Mesodermal cell (in vitro differentiated cells): ENCODE measurements around the gene LIX1. TPM values are rescaled to one million over a fixed set of nuclear protein-coding genes. Genes with fewer than 3 reads are reported as not detected.
"Not testable (repeated sequence)": the region's sequence is repeated elsewhere in the genome, so short reads cannot be mapped to it uniquely, and the experiment has no call there.

ENCODE experiments used
- H3K27ac ChIP-seq: 2 replicates; pipeline ENCODE4 v1.7.0; 2013; ENCODE audit warnings: mild to moderate bottlenecking, low read depth, low read length, moderate library complexity; ENCODE audit not compliant: severe bottlenecking
- H3K36me3 ChIP-seq: 2 replicates; pipeline ENCODE4 v1.7.1; 2013; ENCODE audit warnings: mild to moderate bottlenecking, low read length, moderate library complexity; ENCODE audit not compliant: control insufficient read depth, insufficient read depth
- H3K4me1 ChIP-seq: one replicate; pipeline ENCODE4 v1.7.1; 2013; ENCODE audit warnings: mild to moderate bottlenecking, low read length; ENCODE audit not compliant: insufficient read depth, control insufficient read depth, poor library complexity, severe bottlenecking
- H3K4me3 ChIP-seq: 2 replicates; pipeline ENCODE4 v1.7.0; 2013; ENCODE audit warnings: low read length, control low read depth, mild to moderate bottlenecking; ENCODE audit not compliant: insufficient read depth, poor library complexity, severe bottlenecking; ENCODE audit errors: extremely low read depth
- H3K9me3 ChIP-seq: 2 replicates; pipeline ENCODE4 v1.7.1; 2013; ENCODE audit warnings: mild to moderate bottlenecking, low read length, moderate library complexity; ENCODE audit not compliant: control insufficient read depth
- WGBS, 2 experiments: methylation state at CpG; one replicate each; pipeline ENCODE4 v1.1.5; 2013; ENCODE audit warnings: missing lambda C conversion rate in 2 of 2; ENCODE audit not compliant: insufficient coverage in 2 of 2; 5-methylcytosine and 5-hydroxymethylcytosine counted together
- polyA plus RNA-seq, 2 experiments: library from polyadenylated mRNA; stranded (reverse); fragments of 50-300 nt; gene quantifications; one replicate each; pipeline ENCODE4 v1.2.3, GENCODE V29; 2013

The LIX1 gene
- polyA plus RNA-seq (2013, experiment 1 of 2), result 19.5 TPM
- polyA plus RNA-seq (2013, experiment 2 of 2), result 24.6 TPM

GRCh38 chr5:97142521-97143254 is at the start of gene LIX1:
Gene LIX1 (minus strand): TSS chr5:97142611. CDS start chr5:97142576, 35 bp downstream.
- Histone ChIP-seq H3K4me3 (peak within 1 kb of the TSS; percentile 16), H3K27ac (peak within 1 kb of the TSS; percentile 68), H3K4me1 (peaks cover 21% of the 10 kb centered on the region), H3K9me3 (no peaks in the 10 kb centered on the region), H3K36me3 (no peaks in the 10 kb centered on the region)
- WGBS, 2 experiments, result 0% methylated on average over 3 of the region's 6 CpGs; no CpG with 5 or more reads in 1 of the 2 experiments

- no peaks in the 10 kb centered on the region for H3K4me1 ChIP-seq
- WGBS, 2 experiments, result 80 to 100% methylated on average over 1 of the region's 2 CpGs
- H3K9me3 ChIP-seq, result no peaks in the 10 kb centered on the region
- no peak overlapping the region for H3K4me3 ChIP-seq
- no peaks in the 10 kb centered on the region for H3K36me3 ChIP-seq
- H3K27ac ChIP-seq, result no peak overlapping the region
These were observed 49.5 kb upstream of the LIX1 start for GRCh38 chr5:97191893-97192292.

GRCh38 chr5:97189523-97189922 is 47.1 kb upstream of the LIX1 start:
- not testable (repeated sequence) for H3K36me3 ChIP-seq, H3K4me3 ChIP-seq, H3K9me3 ChIP-seq, H3K4me1 ChIP-seq, H3K27ac ChIP-seq
- no CpG with 5 or more reads among the region's 1 CpG for WGBS, 2 experiments

GRCh38 chr5:97183930-97184213 is 41.5 kb upstream of the LIX1 start:
- Histone ChIP-seq H3K27ac (no peak overlapping the region), H3K36me3 (peaks cover 17% of the 10 kb centered on the region), H3K4me1 (no peaks in the 10 kb centered on the region), H3K9me3 (no peaks in the 10 kb centered on the region), H3K4me3 (peak overlapping the region; percentile 88)
- 53 to 54% methylated on average over 4 to 5 of the region's 6 CpGs for WGBS, 2 experiments

- no peaks in the 10 kb centered on the region for H3K4me1 ChIP-seq
- 0% methylated on average over 18 to 32 of the region's 44 CpGs for WGBS, 2 experiments
- H3K36me3 ChIP-seq, result peaks cover 22% of the 10 kb centered on the region
- H3K4me3 ChIP-seq, result peak within 1 kb of the TSS; percentile 88
- peak within 1 kb of the TSS; percentile 99 for H3K27ac ChIP-seq
- H3K9me3 ChIP-seq, result no peaks in the 10 kb centered on the region
These were observed 40.9 kb upstream of the LIX1 start, which contains the start of gene RIOK2 for GRCh38 chr5:97183100-97183929. Gene RIOK2 (minus strand): TSS chr5:97183247. CDS start chr5:97183191, 56 bp downstream.

- H3K27ac ChIP-seq, result peak overlapping the region; percentile 99
- H3K9me3 ChIP-seq, result no peaks in the 10 kb centered on the region
- WGBS, 2 experiments, result 3 to 7% methylated on average over 2 to 8 of the region's 12 CpGs
- peaks cover 29% of the 10 kb centered on the region for H3K36me3 ChIP-seq
- H3K4me1 ChIP-seq, result no peaks in the 10 kb centered on the region
- H3K4me3 ChIP-seq, result peak overlapping the region; percentile 88
These were observed 40.2 kb upstream of the LIX1 start for GRCh38 chr5:97182571-97183099.

- WGBS, 2 experiments, result 95 to 98% methylated on average over 2 of the region's 4 CpGs
- Histone ChIP-seq H3K27ac (no peak overlapping the region), H3K4me3 (peak overlapping the region; percentile 88), H3K36me3 (peaks cover 34% of the 10 kb centered on the region), H3K9me3 (no peaks in the 10 kb centered on the region), H3K4me1 (no peaks in the 10 kb centered on the region)
These were observed 39.6 kb upstream of the LIX1 start for GRCh38 chr5:97181856-97182545.

GRCh38 chr5:97179457-97179856 is 37.0 kb upstream of the LIX1 start:
- WGBS, 2 experiments, result no CpG with 5 or more reads among the region's 3 CpGs
- not testable (repeated sequence) for H3K4me3 ChIP-seq, H3K4me1 ChIP-seq, H3K9me3 ChIP-seq, H3K27ac ChIP-seq
- peaks cover 58% of the 10 kb centered on the region for H3K36me3 ChIP-seq

- Histone ChIP-seq H3K36me3 (peaks cover 78% of the 10 kb centered on the region), H3K4me3 (no peak overlapping the region), H3K9me3 (no peaks in the 10 kb centered on the region), H3K4me1 (no peaks in the 10 kb centered on the region), H3K27ac (no peak overlapping the region)
These were observed 29.8 kb upstream of the LIX1 start for GRCh38 chr5:97172227-97172626.

- peaks cover 79% of the 10 kb centered on the region for H3K36me3 ChIP-seq
- H3K4me3 ChIP-seq, result no peak overlapping the region
- H3K4me1 ChIP-seq, result no peaks in the 10 kb centered on the region
- WGBS, 2 experiments, result 100% methylated on average over 2 of the region's 3 CpGs
- H3K9me3 ChIP-seq, result no peaks in the 10 kb centered on the region
- H3K27ac ChIP-seq, result no peak overlapping the region
These were observed 29.3 kb upstream of the LIX1 start for GRCh38 chr5:97171703-97172102.
